Measurements from ENCODE around the gene FARSB. TPM values are rescaled to one million over a fixed set of nuclear protein-coding genes. Genes with fewer than 3 reads are reported as not detected.

The FARSB gene
- total and polyA plus RNA-seq, 2 donors (not counting 3 experiments of a cell fraction or from before 2014, with no cell fraction given), result 12.7 to 29.4 TPM

GRCh38 chr2:222603501-222603900, 52.4 kb downstream of the FARSB start:
- Histone ChIP-seq H3K4me2 (ENCODE audit: insufficient read depth, low read length) (no peak overlapping the region), H3K79me2 (ENCODE audit: control insufficient read depth, insufficient read depth, low read length) (no peaks in the 10 kb centered on the region), H3K36me3 (ENCODE audit: control insufficient read depth in 2 of 2, extremely low read depth in 1 of 2, insufficient read depth in 2 of 2, low read length in 2 of 2) (peaks cover 0 to 6% of the 10 kb centered on the region in 2 experiments), H2AFZ (ENCODE audit: low read depth, low read length) (no peak overlapping the region), H3K4me1 (ENCODE audit: control insufficient read depth, extremely low read depth, insufficient read depth, low read length) (no peaks in the 10 kb centered on the region), H3K27ac (ENCODE audit: insufficient read depth, low read depth, low read length) (no peak overlapping the region), H3K9me3 (replicated peaks; ENCODE audit: control insufficient read depth, insufficient read depth, low read length) (no peaks in the 10 kb centered on the region), H3K9me1 (replicated peaks; ENCODE audit: control insufficient read depth, extremely low read depth, insufficient read depth, low read length) (no peaks in the 10 kb centered on the region), H3K9ac (replicated peaks; ENCODE audit: extremely low read depth, insufficient read depth, low read length) (no peak overlapping the region), H3K27me3 (ENCODE audit: control insufficient read depth in 2 of 2, insufficient read depth in 2 of 2, low read length in 2 of 2) (no peaks in the 10 kb centered on the region), H3K4me3 (replicated peaks in 1 of 3; ENCODE audit: insufficient read depth in 1 of 3, low read depth in 1 of 3, low read length in 3 of 3) (no peak overlapping the region), H4K20me1 (replicated peaks; ENCODE audit: control insufficient read depth, extremely low read depth, insufficient read depth, low read length) (no peaks in the 10 kb centered on the region)
- TF ChIP-seq EZH2 (IDR thresholded peaks at IDR 0.05; ENCODE audit: borderline replicate concordance, low read depth, low read length, severe bottlenecking) (no peak), MYC (IDR thresholded peaks at IDR 0.05; ENCODE audit: low read depth, low read length) (no peak), JUN (IDR thresholded peaks at IDR 0.05; ENCODE audit: borderline replicate concordance, insufficient read depth, insufficient read length, low read depth) (no peak), MAX (IDR thresholded peaks at IDR 0.05; ENCODE audit: insufficient read depth, insufficient read length) (no peak), GATA2 (IDR thresholded peaks at IDR 0.05; ENCODE audit: insufficient read depth, insufficient read length, low read depth, low read length) (no peak), POLR2A (IDR thresholded peaks at IDR 0.05; ENCODE audit: low read depth, low read length) (no peak), CTCF (IDR thresholded peaks at IDR 0.05; ENCODE audit: extremely low read depth in 1 of 2, insufficient read depth in 1 of 2, low read depth in 1 of 2, low read length in 2 of 2) (no peak), POLR2AphosphoS5 (IDR thresholded peaks at IDR 0.05; ENCODE audit: insufficient read depth, low read depth, low read length) (no peak), FOS (IDR thresholded peaks at IDR 0.05; ENCODE audit: borderline replicate concordance, insufficient read depth, low read length) (no peak)
- dilution Hi-C loops (cut with MboI; ENCODE audit: extremely low pct_ligation_motif_present, low sequenced_read_pairs), result no loop called here
- CTCF ChIA-PET, result interaction anchor here (0.8 kb wide), 1 partner anchor 9 kb away, joined by 4 read pairs; no protein-coding TSS in a partner anchor
- intact Hi-C loops (cut with micrococcal nuclease), result no loop called here
- no peak for DNase-seq (ENCODE audit: low read depth, low spot score)
- POLR2A ChIA-PET, result no interaction called here
- no TSS peak for BruUV-seq (replicated peaks)
- FAIRE-seq, result no peak

Data from endothelial cell of umbilical vein (primary cell).